ENCODE measurements around the gene MTFMT.
A peak's percentile ranks its signal among the peaks of the same experiment; 100 is the strongest.

MTFMT gene

DNA sequence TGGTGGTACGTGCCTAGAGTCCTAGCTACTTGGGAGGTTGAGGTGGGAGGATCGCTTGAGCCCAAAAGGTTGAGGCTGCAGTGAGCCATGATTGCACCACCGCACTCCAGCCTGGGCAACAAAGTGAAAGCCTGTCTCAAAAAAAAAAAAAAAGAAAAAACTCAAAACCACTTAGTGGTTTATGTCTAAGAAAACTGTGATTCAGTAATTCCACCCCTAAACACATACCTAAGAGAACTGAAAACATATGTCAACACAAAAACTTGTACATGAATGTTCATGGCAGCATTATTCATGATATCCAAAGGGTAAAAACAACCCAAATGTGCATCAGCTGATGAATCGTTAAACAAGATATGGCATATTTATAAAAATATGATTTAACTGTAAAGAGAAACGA lies 54.0 kb downstream of the MTFMT start:
- Mint-ChIP-seq H3K4me3 (no peak overlapping the region), H3K27me3 (no peaks in the 10 kb centered on the region), H3K36me3 (ENCODE audit: low read depth) (peaks cover 92% of the 10 kb centered on the region)

DNA sequence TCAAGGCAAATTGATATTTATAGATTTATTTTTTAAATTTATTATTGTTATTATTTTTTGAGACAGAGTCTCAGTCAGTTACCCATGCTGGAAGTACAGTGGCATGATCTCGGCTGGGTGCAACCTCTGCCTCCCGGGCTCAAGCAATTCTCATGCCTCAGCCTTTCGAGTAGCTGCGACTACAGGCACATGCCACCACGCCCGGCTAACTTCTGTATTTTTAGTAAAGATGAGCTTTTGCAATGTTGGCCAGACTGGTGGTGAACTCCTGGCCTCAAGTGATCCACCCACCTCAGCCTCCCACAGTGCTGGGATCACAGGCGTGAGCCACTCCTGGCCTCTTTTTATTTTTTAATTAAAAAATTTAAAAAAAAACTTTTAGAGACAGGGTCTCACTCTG lies 58.7 kb downstream of the MTFMT start:
- Mint-ChIP-seq H3K4me3 (no peak overlapping the region), H3K4me1 (ENCODE audit: low read depth) (peaks cover 7% of the 10 kb centered on the region), H3K27me3 (no peaks in the 10 kb centered on the region), H3K27ac (no peak overlapping the region), H3K9me3 (no peaks in the 10 kb centered on the region), H3K36me3 (ENCODE audit: low read depth) (peaks cover 91% of the 10 kb centered on the region)
- intact Hi-C loops (cut with micrococcal nuclease): no loop called here

More for the DNA sequence above, 54.0 kb downstream of the MTFMT start:
- Mint-ChIP-seq H3K9me3 (no peaks in the 10 kb centered on the region), H3K4me1 (ENCODE audit: low read depth) (peaks cover 27% of the 10 kb centered on the region), H3K27ac (no peak overlapping the region)
- intact Hi-C loops (cut with micrococcal nuclease): no loop called here

DNA sequence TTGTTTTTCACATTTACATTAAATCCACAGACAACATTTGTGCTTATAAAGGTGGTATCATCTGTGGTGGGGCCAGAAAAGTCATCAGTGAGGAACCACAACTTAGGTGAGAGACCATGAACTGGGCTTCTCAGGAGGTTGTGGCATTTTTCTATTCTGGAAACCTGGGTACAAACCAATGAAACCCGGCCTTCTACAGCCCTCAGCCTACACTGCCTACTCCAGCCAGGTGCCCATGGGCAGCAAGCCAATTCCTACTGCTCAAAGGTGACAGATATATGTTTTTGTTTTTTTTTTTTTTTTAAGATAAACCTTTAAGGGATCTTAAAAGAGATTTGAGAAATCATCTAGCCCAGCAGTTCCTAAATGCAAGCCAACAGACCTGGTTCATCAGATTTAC lies 60.0 kb downstream of the MTFMT start:
- peaks cover 7% of the 10 kb centered on the region for H3K4me1 Mint-ChIP-seq (ENCODE audit: low read depth)
- H3K9me3 Mint-ChIP-seq: no peaks in the 10 kb centered on the region
- H3K27me3 Mint-ChIP-seq: no peaks in the 10 kb centered on the region
- intact Hi-C loops (cut with micrococcal nuclease): no loop called here
- H3K27ac Mint-ChIP-seq: no peak overlapping the region
- no peak overlapping the region for H3K4me3 Mint-ChIP-seq
- peaks cover 91% of the 10 kb centered on the region for H3K36me3 Mint-ChIP-seq (ENCODE audit: low read depth)

DNA sequence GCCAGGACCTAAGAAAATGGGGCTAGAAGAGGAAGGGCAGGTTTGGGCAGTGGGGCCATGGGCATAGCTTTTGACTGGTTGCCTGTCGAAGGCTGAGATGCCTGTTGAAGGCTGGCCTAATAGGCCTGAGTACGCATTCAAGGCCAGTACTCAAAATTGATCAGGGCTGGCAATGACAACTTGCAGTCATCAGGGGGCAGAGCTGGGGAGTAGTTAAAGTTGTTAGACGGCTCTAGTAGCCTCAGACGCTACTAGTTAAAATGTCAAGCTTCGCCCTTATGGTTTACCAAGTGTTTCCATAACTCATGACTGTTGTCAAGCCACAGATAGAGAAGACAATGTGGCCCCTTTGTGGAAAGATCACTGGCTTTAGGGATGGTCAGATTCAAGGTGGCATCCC lies 68.4 kb downstream of the MTFMT start:
- no peak overlapping the region for H3K4me3 Mint-ChIP-seq
- peaks cover 100% of the 10 kb centered on the region for H3K36me3 Mint-ChIP-seq (ENCODE audit: low read depth)

DNA sequence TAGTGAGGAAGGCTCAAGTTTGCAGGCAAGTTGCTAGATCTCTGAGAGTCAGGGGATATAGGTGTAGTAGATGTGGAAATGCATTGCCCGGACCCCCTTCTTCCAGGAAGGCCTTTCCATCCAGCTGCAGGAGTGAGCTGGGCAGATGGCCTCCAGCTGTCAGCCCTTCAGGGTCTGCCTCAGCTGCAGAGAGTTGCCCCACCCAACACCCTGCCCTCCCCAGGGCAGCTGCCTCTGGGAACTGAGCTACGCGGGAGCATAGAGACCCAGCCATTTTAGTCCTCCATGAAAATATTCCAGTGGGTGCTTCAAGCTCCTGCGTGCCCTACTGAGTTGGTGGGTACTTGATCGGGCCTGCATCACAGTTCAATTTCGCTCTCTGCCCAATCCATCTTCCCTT lies 69.3 kb downstream of the MTFMT start:
- H3K27me3 Mint-ChIP-seq: no peaks in the 10 kb centered on the region
- H3K4me1 Mint-ChIP-seq (ENCODE audit: low read depth): no peaks in the 10 kb centered on the region
- no peak overlapping the region for H3K4me3 Mint-ChIP-seq
- peaks cover 100% of the 10 kb centered on the region for H3K36me3 Mint-ChIP-seq (ENCODE audit: low read depth)
- H3K27ac Mint-ChIP-seq: peak overlapping the region; percentile 31
- H3K9me3 Mint-ChIP-seq: peaks cover 2% of the 10 kb centered on the region
- intact Hi-C loops (cut with micrococcal nuclease): no loop called here

More for the DNA sequence above, 68.4 kb downstream of the MTFMT start:
- Mint-ChIP-seq H3K27ac (peak overlapping the region; percentile 31), H3K27me3 (no peaks in the 10 kb centered on the region), H3K9me3 (no peaks in the 10 kb centered on the region), H3K4me1 (ENCODE audit: low read depth) (no peaks in the 10 kb centered on the region)
- intact Hi-C loops (cut with micrococcal nuclease): no loop called here

DNA sequence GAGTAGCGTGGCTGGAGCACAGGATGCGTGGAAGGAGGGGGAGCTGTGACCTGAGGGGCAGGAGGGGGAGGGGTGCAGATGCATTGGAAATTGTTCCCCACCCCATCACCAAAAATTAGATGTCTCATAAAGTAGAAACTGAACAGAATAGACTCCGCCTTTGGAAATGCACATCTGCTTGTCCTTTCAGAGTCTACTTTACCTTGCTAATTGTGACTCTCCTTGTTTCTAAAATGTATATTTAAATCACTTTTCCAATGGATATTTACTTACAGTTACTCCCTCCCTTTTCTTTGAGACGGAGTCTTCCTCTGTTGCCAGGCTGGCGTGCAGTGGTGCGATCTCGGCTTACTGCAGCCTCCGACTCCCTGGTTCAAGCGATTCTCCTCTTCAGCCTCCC lies 70.3 kb downstream of the MTFMT start:
- H3K4me3 Mint-ChIP-seq: no peak overlapping the region
- H3K27me3 Mint-ChIP-seq: no peaks in the 10 kb centered on the region
- no peak overlapping the region for H3K27ac Mint-ChIP-seq
- intact Hi-C loops (cut with micrococcal nuclease): no loop called here
- peaks cover 100% of the 10 kb centered on the region for H3K36me3 Mint-ChIP-seq (ENCODE audit: low read depth)
- peaks cover 12% of the 10 kb centered on the region for H3K9me3 Mint-ChIP-seq
- peaks cover 10% of the 10 kb centered on the region for H3K4me1 Mint-ChIP-seq (ENCODE audit: low read depth)

DNA sequence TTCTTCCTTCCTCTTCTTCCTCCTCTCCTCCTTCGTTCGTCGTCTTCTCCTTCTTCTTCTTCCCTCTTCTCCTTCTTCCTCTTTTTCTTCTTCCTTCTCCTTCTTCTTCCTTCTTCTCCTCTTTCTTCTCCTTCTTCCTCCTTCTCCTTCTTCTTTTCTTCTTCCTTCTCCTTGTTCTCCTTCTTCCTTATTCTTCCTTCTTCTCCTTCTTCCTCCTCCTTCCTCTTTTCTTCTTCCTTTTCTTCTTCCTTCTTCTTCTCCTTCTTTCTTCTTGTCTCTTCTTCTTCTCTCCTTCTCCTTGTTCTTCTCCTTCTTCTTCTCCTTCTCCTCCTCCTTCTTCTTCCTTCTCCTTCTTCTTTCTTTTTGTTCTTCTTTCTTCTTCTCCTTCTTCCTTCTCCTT lies 75.0 kb downstream of the MTFMT start:
- intact Hi-C loops (cut with micrococcal nuclease): no loop called here
- Mint-ChIP-seq H3K27ac (peak overlapping the region; percentile 70), H3K27me3 (no peaks in the 10 kb centered on the region), H3K36me3 (ENCODE audit: low read depth) (peaks cover 93% of the 10 kb centered on the region), H3K9me3 (peaks cover 46% of the 10 kb centered on the region), H3K4me1 (ENCODE audit: low read depth) (peaks cover 34% of the 10 kb centered on the region), H3K4me3 (no peak overlapping the region)

DNA sequence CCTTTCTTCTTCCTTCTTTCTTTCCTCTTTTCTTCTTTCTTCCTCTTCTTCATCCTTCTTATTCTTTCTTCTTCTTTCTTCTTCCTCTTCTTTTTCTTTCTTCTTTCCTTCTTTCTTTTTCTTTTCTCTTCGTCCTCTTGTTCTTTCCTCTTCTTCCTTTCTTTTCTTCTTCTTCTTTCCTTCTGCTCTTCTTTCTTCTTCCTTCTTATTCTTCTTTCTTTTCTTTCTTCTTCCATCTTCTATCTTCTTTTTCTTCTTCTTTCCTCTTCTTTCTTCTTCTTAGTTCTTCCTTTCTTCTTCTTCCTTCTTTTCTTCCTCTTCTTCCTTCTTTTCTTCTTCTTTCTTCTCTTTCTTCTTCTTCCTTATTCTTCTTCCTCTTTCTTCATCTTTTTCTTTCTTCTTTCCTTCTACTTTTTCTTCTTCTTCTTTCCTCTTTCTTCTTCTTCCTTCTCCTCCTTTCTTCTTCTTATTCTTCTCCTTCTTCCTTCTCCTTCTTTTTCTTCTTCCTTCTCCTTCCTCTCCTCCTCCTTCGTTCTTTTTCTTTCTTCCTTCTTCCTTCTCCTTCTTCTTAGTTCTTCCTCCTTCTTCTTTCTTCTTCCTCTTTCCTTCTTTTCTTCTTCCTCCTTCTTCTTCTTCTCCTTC lies 77.5 kb downstream of the MTFMT start:
- H3K9me3 Mint-ChIP-seq: peaks cover 46% of the 10 kb centered on the region
- intact Hi-C loops (cut with micrococcal nuclease): no loop called here
- H3K27me3 Mint-ChIP-seq: no peaks in the 10 kb centered on the region
- H3K36me3 Mint-ChIP-seq (ENCODE audit: low read depth): peaks cover 73% of the 10 kb centered on the region
- peaks cover 34% of the 10 kb centered on the region for H3K4me1 Mint-ChIP-seq (ENCODE audit: low read depth)
- peak overlapping the region; percentile 70 for H3K27ac Mint-ChIP-seq
- no peak overlapping the region for H3K4me3 Mint-ChIP-seq

Data from dendritic cell treated with granulocyte-macrophage colony-stimulating factor and Interleukin-4, amounts not matched to agents 40 ng/mL and 50 ng/mL, for 4 days (primary cell).